Right cardiac atrium (tissue), 5 donors: ENCODE data around the gene TPRA1. TPM values are rescaled to one million over a fixed set of nuclear protein-coding genes. Genes with fewer than 3 reads are reported as not detected.
"Not testable (repeated sequence)": the region's sequence is repeated elsewhere in the genome, so short reads cannot be mapped to it uniquely, and the experiment has no call there.

Source experiments
- ATAC-seq, 2 donors: fragments of 200-7000 bp; cut with Tn5 transposase; one replicate each; pipeline versions ENCODE4 v1.8.0 to v1.9.1; 2020; ENCODE audit warnings: moderate library complexity in 2 of 2, mild to moderate bottlenecking in 1 of 2
- DNase-seq, 3 donors: peaks; one replicate each; pipeline ENCODE4 v3.0.0-alpha.2; 2020
- H3K27ac ChIP-seq: one replicate; pipeline ENCODE4 v1.5.1; 2013; ENCODE audit warnings: mild to moderate bottlenecking, low read length, control low read depth, moderate library complexity
- H3K27me3 ChIP-seq: one replicate; pipeline ENCODE4 v1.6.1; 2013; ENCODE audit not compliant: control insufficient read depth, insufficient read depth
- H3K4me1 ChIP-seq: one replicate; pipeline ENCODE4 v1.6.1; 2013; ENCODE audit warnings: low read length; ENCODE audit not compliant: control insufficient read depth, insufficient read depth
- H3K4me3 ChIP-seq: one replicate; pipeline ENCODE4 v1.5.1; 2013; ENCODE audit warnings: low read length, control low read depth
- H3K9me3 ChIP-seq: one replicate; pipeline ENCODE4 v1.6.1; 2013; ENCODE audit warnings: low read length; ENCODE audit not compliant: control insufficient read depth
- WGBS: extraction: QIAGEN DNeasy Blood & Tissue Kit; methylation state at CpG from one replicate; pipeline ENCODE4 v1.1.7; 2013; 5-methylcytosine and 5-hydroxymethylcytosine counted together
- intact Hi-C, 4 donors: fragments of 100-400 bp; cut with DNase I; formaldehyde crosslinking; loops; one replicate each; pipeline versions ENCODE4 v1.11.0 to v1.14.0; 2022 to 2023
- polyA plus RNA-seq: library from polyadenylated mRNA; stranded (reverse); fragments of 200-250 nt; gene quantifications from one replicate; pipeline ENCODE4 v1.2.3, GENCODE V29; 2013
- total RNA-seq, 4 donors: library from RNA; stranded (reverse); fragmentation: NEBNext Ultra II Directional; extraction: Animal tissue kit (Norgen Biotek cat#: 25700); gene quantifications; one replicate each; pipeline ENCODE4 v1.2.1, GENCODE V29; 2021
- donor health status: healthy with polysubstance abuse.
- donor health status: DM: no; HTN: yes; CAD: no.
- donor health status: DM: no; HTN: no; CAD: no.
- donor health status: DM: no; HTN: yes; CAD: no; lungs with severe emphysema.
- donor health status: DM: yes; HTN: yes; CAD: no.

TPRA1 gene
- total and polyA plus RNA-seq, 5 donors, result 17.9 to 23.7 (median 19.2) TPM

DNA sequence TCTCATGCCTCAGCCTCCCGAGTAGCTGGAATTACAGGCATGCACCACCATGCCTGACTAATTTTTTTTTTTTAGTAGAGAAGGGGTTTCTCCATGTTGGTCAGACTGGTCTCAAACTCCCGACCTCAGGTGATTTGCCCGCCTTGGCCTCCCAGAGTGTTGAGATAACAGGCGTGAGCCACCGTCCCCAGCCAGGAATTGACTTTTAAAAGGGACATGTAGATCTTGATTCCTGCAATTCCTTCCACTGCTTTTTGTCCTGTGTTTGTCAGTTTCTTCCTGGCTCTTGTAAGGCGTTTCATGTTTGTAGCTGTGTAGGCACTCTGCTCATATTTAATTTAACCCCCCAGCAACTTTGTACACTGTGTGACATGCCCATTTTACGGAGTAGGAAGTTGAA, 15.0 kb upstream of the TPRA1 start:
- H3K27me3 ChIP-seq, H3K4me1 ChIP-seq, intact Hi-C loops, DNase-seq, H3K27ac ChIP-seq, H3K4me3 ChIP-seq, H3K9me3 ChIP-seq, ATAC-seq: not testable (repeated sequence)
- WGBS, result 93% methylated on average over 7 of the region's 7 CpGs

DNA sequence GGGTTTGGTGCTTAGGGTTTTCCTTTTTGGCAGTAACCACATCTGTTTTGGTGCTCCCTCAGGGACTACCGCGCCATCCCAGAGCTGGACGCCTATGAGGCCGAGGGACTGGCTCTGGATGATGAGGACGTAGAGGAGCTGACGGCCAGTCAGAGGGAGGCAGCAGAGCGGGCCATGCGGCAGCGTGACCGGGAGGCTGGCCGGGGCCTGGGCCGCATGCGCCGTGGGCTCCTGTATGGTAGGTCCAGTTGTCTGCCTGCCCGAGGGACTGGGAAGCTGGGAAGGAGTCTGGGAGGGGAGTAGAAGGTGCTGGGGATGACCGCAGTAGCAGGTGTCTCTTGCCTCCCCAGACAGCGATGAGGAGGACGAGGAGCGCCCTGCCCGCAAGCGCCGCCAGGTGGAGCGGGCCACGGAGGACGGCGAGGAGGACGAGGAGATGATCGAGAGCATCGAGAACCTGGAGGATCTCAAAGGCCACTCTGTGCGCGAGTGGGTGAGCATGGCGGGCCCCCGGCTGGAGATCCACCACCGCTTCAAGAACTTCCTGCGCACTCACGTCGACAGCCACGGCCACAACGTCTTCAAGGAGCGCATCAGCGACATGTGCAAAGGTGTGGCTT, 14.1 kb upstream of the TPRA1 start:
- ATAC-seq (no peak), DNase-seq (no peak)
- no peak overlapping the region for H3K27ac ChIP-seq
- no peak overlapping the region for H3K4me3 ChIP-seq
- H3K9me3 ChIP-seq, result no peaks in the 10 kb centered on the region
- 92% methylated on average over 41 of the region's 41 CpGs for WGBS
- no peaks in the 10 kb centered on the region for H3K27me3 ChIP-seq
- intact Hi-C loops, result no loop called here
- no peaks in the 10 kb centered on the region for H3K4me1 ChIP-seq

DNA sequence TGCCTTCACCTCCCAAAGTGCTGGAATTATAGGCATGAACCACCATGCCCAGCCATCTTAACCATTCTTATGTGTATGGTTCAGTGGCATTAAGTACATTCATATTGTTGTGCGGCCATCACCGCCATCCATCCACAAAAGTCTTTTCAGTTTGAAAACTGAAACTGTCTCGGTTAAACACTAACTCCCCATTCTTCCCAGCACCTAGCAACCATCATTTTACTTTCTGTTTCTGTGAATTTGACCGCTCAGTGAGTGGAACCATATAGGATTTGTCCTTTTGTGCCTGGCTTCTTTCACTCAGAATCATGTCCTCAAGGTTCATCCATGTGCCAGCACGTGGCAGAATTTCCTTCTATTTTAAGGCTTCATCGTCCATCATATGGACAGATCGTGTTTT, 13.5 kb upstream of the TPRA1 start:
- Histone ChIP-seq H3K4me1 (no peaks in the 10 kb centered on the region), H3K9me3 (no peaks in the 10 kb centered on the region), H3K27ac (no peak overlapping the region), H3K4me3 (no peak overlapping the region), H3K27me3 (no peaks in the 10 kb centered on the region)
- intact Hi-C loops, result no loop called here
- 91% methylated on average over 7 of the region's 7 CpGs for WGBS
- DNase-seq, result no peak
- ATAC-seq, result no peak

DNA sequence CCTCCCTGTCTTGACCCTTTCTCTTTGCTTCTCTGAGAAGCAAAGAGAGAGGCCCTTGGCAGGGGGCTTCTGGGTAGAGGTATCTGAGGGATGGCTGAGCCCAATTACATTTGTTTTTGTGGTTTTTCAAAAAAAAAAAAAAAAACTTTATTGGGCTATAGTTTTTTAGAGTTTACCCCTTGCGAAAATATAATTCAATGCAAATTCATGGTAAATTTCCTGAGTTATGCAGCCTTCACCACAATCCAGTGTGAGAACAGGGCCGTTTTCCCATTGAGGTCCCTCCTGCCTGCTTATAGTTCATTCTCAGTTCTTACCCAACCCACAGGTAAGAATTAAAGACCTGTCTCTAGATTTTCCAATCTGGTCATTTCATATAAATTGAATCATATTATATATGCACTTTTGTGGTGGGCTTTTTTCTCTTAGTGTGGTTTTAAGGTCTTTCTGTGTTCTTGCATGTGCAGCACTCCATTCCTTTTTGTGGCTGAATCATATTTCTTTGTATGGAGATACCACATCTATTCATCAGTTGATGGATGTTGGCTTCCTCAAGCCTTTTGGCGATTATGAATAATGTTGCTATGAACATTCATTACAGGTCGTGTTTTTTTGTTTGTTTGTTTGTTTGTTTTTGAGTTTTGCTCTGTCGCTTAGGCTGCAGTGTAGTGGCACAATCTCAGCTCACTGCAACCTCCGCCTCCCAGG, 10.4 kb upstream of the TPRA1 start:
- ATAC-seq, result no peak
- intact Hi-C loops, result no loop called here
- H3K27me3 ChIP-seq, result no peaks in the 10 kb centered on the region

DNA sequence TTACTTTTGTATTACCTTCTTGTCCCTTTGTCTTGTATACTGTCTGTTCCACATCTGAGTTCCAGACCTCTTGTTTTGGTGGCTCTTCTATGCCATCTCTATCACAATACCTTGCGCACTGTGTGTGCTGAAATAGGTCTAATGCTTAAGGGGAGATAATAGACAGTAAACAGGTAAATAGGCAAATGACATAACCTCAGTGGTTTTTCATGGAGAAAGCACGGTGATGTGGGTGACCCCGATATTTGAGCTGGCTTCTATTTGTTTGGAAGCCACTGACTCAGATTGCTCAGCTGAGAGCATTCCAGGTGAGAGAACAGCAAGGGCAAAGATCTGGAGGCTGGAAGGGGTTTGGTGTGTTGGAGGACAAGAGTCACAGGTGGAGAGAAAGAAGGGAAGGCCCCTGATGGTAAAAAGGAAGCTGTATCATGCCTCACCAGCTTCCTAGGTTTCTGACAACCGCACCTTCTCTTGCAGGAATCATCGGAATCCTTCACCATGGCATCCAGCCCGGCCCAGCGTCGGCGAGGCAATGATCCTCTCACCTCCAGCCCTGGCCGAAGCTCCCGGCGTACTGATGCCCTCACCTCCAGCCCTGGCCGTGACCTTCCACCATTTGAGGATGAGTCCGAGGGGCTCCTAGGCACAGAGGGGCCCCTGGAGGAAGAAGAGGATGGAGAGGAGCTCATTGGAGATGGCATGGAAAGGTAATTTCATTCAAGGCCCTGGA, 8.5 kb upstream of the TPRA1 start:
- H3K4me1 ChIP-seq, result no peaks in the 10 kb centered on the region
- H3K4me3 ChIP-seq, result peak overlapping the region; percentile 74
- intact Hi-C loops, result no loop called here
- WGBS, result 62% methylated on average over 14 of the region's 14 CpGs
- H3K27me3 ChIP-seq, result no peaks in the 10 kb centered on the region
- ATAC-seq (no peak), DNase-seq (no peak)
- no peaks in the 10 kb centered on the region for H3K9me3 ChIP-seq
- H3K27ac ChIP-seq, result no peak overlapping the region

More for the DNA sequence above, 10.4 kb upstream of the TPRA1 start:
- Histone ChIP-seq H3K27ac (no peak overlapping the region), H3K4me1 (no peaks in the 10 kb centered on the region), H3K9me3 (no peaks in the 10 kb centered on the region), H3K4me3 (no peak overlapping the region)
- DNase-seq, result no peak
- WGBS, result 82% methylated on average over 6 of the region's 6 CpGs

DNA sequence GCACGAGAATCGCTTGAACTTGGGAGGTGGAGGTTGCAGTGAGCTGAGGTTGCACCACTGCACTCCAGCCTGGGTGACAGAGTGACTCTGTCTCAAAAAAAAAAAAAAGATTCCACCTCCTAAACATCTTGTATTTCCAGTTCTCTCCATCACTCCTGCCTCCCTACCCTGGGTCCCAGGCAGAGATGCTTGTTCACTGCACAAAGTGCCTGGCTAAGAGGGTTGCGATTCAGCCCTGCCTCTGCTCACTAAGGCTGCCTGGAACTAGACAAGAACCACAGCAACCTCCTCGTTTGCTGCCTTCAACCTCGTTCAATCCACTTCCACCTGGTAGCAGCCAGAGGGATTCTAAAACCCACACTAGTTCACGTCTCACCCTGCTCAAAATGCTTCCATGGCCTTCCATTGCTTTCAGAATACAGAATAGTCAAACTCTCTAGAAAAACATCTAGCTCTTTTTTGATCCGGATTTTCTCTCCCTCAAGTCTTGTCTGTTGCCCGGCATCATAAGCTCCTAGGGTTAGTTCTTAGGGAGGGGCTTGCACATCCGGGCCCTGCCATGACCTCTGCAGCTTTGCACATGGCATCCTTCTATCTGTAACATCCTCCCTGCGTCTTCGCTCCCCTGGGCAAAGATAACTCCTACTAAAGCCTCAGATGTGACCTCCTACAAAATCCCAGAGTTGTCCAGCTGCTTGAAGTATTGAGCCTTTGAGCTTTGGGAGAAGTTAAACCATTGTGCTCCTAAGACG, 6.7 kb upstream of the TPRA1 start:
- Histone ChIP-seq H3K9me3 (no peaks in the 10 kb centered on the region), H3K4me3 (no peak overlapping the region), H3K27me3 (no peaks in the 10 kb centered on the region), H3K4me1 (no peaks in the 10 kb centered on the region), H3K27ac (no peak overlapping the region)
- DNase-seq, result no peak
- no peak for ATAC-seq
- 68% methylated on average over 12 of the region's 12 CpGs for WGBS
- intact Hi-C loops, result no loop called here

DNA sequence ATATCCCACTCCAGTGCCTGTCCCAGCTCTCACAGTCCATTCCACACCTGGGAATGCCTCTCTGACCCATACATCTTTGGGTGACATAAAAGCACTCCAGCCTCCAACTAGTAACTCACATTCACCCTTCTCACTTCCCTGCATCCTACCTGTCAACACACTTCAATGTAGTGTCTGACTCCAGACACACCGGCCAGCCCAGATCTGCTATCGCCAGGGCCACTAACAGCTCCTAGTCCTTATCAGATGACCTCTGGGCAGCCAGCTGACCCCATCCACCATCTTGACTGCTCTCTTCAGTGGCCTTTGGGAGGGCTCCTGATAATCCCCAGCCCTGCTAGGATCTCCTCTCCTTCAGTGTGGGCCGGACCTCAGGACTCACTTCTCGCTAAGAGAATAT, 4.8 kb upstream of the TPRA1 start:
- H3K27me3 ChIP-seq, result no peaks in the 10 kb centered on the region
- H3K4me1 ChIP-seq, result no peaks in the 10 kb centered on the region
- intact Hi-C loops, result no loop called here
- no peak for DNase-seq
- no peak overlapping the region for H3K27ac ChIP-seq
- no peak for ATAC-seq
- no peaks in the 10 kb centered on the region for H3K9me3 ChIP-seq
- H3K4me3 ChIP-seq, result no peak overlapping the region
- 67% methylated on average over 4 of the region's 4 CpGs for WGBS

DNA sequence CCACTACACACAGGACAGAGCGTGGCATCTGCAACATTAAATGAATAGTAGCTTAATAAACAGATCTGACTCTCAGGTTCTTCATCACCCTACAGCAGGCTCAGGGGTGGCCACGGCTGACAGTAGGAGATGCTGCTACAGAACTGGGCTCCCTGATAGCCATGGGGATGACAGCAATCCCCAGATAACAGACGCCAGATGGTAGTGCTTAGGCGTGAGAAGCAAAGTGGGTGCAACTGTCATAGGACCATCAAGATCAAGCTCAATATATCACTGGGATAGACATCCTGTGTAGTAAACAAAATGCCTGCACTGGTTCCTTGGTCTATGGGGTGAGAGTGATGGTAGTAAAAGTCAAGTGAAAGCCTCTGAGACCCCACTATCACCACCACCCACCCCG, 2.6 kb upstream of the TPRA1 start:
- peaks cover 4% of the 10 kb centered on the region for H3K4me1 ChIP-seq
- no peaks in the 10 kb centered on the region for H3K27me3 ChIP-seq
- 75% methylated on average over 5 of the region's 5 CpGs for WGBS
- H3K27ac ChIP-seq, result no peak overlapping the region
- H3K9me3 ChIP-seq, result no peaks in the 10 kb centered on the region
- no peak for DNase-seq
- no peak for ATAC-seq
- no peak overlapping the region for H3K4me3 ChIP-seq
- intact Hi-C loops, result no loop called here

DNA sequence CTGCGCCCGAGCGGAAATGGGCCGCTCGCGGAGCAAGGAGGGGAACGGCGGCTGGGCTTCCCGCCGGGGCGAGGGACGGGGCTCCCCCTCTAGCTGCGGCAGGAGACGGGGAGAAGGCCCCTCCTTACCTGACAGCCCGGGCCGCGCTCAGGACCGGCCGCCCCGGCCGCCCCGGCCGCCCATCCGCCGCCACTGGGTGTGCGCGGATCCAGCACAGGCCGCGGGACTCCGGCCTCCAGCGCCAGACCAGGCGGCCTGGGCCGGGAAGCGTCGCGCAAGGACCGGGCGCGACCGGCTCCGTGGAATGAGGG, 296 bp downstream of the TPRA1 start:
- peak; percentile 71 to 78 for ATAC-seq
- peak overlapping the region; percentile 75 for H3K4me3 ChIP-seq
- no peaks in the 10 kb centered on the region for H3K27me3 ChIP-seq
- H3K27ac ChIP-seq, result peak overlapping the region; percentile 74
- under 1% methylated on average over 41 of the region's 41 CpGs for WGBS
- no peak for DNase-seq
- H3K9me3 ChIP-seq, result no peaks in the 10 kb centered on the region
- intact Hi-C loops, result no loop called here
- H3K4me1 ChIP-seq, result peaks cover 13% of the 10 kb centered on the region

DNA sequence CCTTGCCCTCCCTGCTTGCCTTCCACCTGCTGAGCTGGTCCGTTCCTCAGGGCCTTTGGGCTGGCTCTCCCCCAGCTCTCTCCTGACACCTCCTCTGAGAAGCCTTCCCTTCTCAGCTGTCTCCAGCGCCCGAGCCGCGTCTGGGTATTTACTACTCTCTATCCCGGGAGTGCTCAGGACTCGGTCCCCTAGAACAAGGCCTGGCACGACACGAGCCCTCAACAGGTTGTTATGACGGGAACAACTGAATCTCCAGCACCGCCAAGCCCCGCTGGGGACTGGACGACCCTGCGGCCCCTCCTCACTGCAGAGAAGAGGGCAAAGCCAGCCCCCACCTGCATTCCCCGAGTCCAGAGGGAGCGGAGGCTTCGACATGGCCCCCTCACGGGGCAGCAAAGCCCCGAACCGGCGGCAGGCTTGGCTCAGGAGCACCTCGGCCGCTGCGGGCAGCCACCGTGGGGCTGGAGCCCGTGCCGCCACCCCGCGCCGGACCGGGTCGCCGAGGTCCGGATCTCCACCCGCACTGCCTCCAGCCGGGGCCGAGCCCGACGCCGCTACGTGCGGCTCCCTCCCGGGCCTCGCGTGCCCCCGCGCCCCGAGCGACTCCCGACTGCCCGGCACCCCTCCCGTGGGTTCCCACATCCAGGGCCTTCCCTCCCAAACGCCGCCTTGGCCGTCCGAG, 792 bp downstream of the TPRA1 start:
- ATAC-seq, result peak; percentile 10 to 20
- WGBS, result under 1% methylated on average over 56 of the region's 56 CpGs
- Histone ChIP-seq H3K4me3 (peak overlapping the region; percentile 75), H3K27ac (peak overlapping the region; percentile 74), H3K4me1 (peaks cover 16% of the 10 kb centered on the region), H3K9me3 (no peaks in the 10 kb centered on the region), H3K27me3 (no peaks in the 10 kb centered on the region)
- intact Hi-C loops, result no loop called here
- DNase-seq, result peak; percentile 50 to 83 (median 78)
